Muscle layer of colon (tissue), 2 donors: ENCODE measurements around the gene RDH14.
A peak's percentile ranks its signal among the peaks of the same experiment; 100 is the strongest.

ENCODE experiments used
- H3K27ac ChIP-seq: one replicate; pipeline ENCODE4 v1.7.0; 2013; ENCODE audit warnings: low read depth, mild to moderate bottlenecking, low read length, moderate library complexity
- H3K27me3 ChIP-seq, 2 donors: one replicate each; pipeline ENCODE4 v1.7.0; 2013; ENCODE audit warnings: low read length in 2 of 2, mild to moderate bottlenecking in 2 of 2; ENCODE audit not compliant: insufficient read depth in 2 of 2, control insufficient read depth in 1 of 2
- H3K36me3 ChIP-seq: one replicate; pipeline ENCODE4 v1.7.0; 2013; ENCODE audit warnings: mild to moderate bottlenecking, low read length; ENCODE audit not compliant: insufficient read depth
- H3K4me1 ChIP-seq: one replicate; pipeline ENCODE4 v1.7.0; 2013; ENCODE audit warnings: mild to moderate bottlenecking, low read length; ENCODE audit not compliant: insufficient read depth
- H3K4me3 ChIP-seq, 2 donors: one replicate each; pipeline ENCODE4 v1.7.0; 2013; ENCODE audit warnings: low read length in 2 of 2, low read depth in 1 of 2, mild to moderate bottlenecking in 1 of 2, moderate library complexity in 1 of 2
- H3K9ac ChIP-seq: one replicate; pipeline ENCODE4 v1.7.0; 2013; ENCODE audit warnings: low read length
- H3K9me3 ChIP-seq: one replicate; pipeline ENCODE4 v1.7.0; 2013; ENCODE audit warnings: mild to moderate bottlenecking, low read length
- donor health status: abdominal sarcoma.
- donor health status: Adenocarcinoma of cecum.

Gene RDH14

GRCh38 chr2:18593496-18593895 is 33.0 kb upstream of the RDH14 start:
- no peak overlapping the region for H3K4me3 ChIP-seq
- H3K36me3 ChIP-seq: no peaks in the 10 kb centered on the region
- H3K9ac ChIP-seq: no peak overlapping the region
- no peaks in the 10 kb centered on the region for H3K27me3 ChIP-seq
- H3K27ac ChIP-seq: no peak overlapping the region
- no peaks in the 10 kb centered on the region for H3K9me3 ChIP-seq
- no peaks in the 10 kb centered on the region for H3K4me1 ChIP-seq

GRCh38 chr2:18592372-18592771 is 31.9 kb upstream of the RDH14 start:
- H3K9me3 ChIP-seq: no peaks in the 10 kb centered on the region
- no peak overlapping the region for H3K27ac ChIP-seq
- H3K27me3 ChIP-seq: no peaks in the 10 kb centered on the region
- no peak overlapping the region for H3K4me3 ChIP-seq
- no peaks in the 10 kb centered on the region for H3K4me1 ChIP-seq
- H3K9ac ChIP-seq: no peak overlapping the region
- no peaks in the 10 kb centered on the region for H3K36me3 ChIP-seq

- H3K27ac ChIP-seq: no peak within 1 kb of the TSS
- no peaks in the 10 kb centered on the region for H3K4me1 ChIP-seq
- H3K4me3 ChIP-seq: no peak within 1 kb of the TSS
- no peaks in the 10 kb centered on the region for H3K27me3 ChIP-seq
- H3K9me3 ChIP-seq: no peaks in the 10 kb centered on the region
- H3K36me3 ChIP-seq: no peaks in the 10 kb centered on the region
- no peak within 1 kb of the TSS for H3K9ac ChIP-seq
These were observed 28.9 kb upstream of the RDH14 start, which contains the start of gene NT5C1B for GRCh38 chr2:18589354-18589753. NT5C1B (minus strand) TSS chr2:18589569; CDS start chr2:18589468, 101 bp downstream.

GRCh38 chr2:18588802-18589201 is 28.3 kb upstream of the RDH14 start:
- Histone ChIP-seq H3K27ac (no peak overlapping the region), H3K27me3 (no peaks in the 10 kb centered on the region), H3K9ac (no peak overlapping the region), H3K36me3 (no peaks in the 10 kb centered on the region), H3K4me3 (no peak overlapping the region), H3K4me1 (no peaks in the 10 kb centered on the region), H3K9me3 (no peaks in the 10 kb centered on the region)

GRCh38 chr2:18588049-18588448 is 27.6 kb upstream of the RDH14 start:
- no peaks in the 10 kb centered on the region for H3K27me3 ChIP-seq
- no peak overlapping the region for H3K4me3 ChIP-seq
- no peak overlapping the region for H3K27ac ChIP-seq
- H3K9me3 ChIP-seq: no peaks in the 10 kb centered on the region
- no peaks in the 10 kb centered on the region for H3K36me3 ChIP-seq
- no peaks in the 10 kb centered on the region for H3K4me1 ChIP-seq
- no peak overlapping the region for H3K9ac ChIP-seq

GRCh38 chr2:18585526-18585925 is 25.1 kb upstream of the RDH14 start:
- Histone ChIP-seq H3K4me1 (no peaks in the 10 kb centered on the region), H3K4me3 (no peak overlapping the region), H3K27me3 (no peaks in the 10 kb centered on the region), H3K9me3 (no peaks in the 10 kb centered on the region), H3K9ac (no peak overlapping the region), H3K27ac (no peak overlapping the region), H3K36me3 (no peaks in the 10 kb centered on the region)

- no peak overlapping the region for H3K9ac ChIP-seq
- no peaks in the 10 kb centered on the region for H3K36me3 ChIP-seq
- H3K4me3 ChIP-seq: no peak overlapping the region
- H3K4me1 ChIP-seq: no peaks in the 10 kb centered on the region
- H3K27ac ChIP-seq: no peak overlapping the region
- no peaks in the 10 kb centered on the region for H3K27me3 ChIP-seq
- H3K9me3 ChIP-seq: no peaks in the 10 kb centered on the region
These were observed 24.1 kb upstream of the RDH14 start for GRCh38 chr2:18584608-18584954.

GRCh38 chr2:18583905-18584607 is 23.6 kb upstream of the RDH14 start:
- no peaks in the 10 kb centered on the region for H3K36me3 ChIP-seq
- no peak overlapping the region for H3K27ac ChIP-seq
- no peak overlapping the region for H3K4me3 ChIP-seq
- no peaks in the 10 kb centered on the region for H3K4me1 ChIP-seq
- no peaks in the 10 kb centered on the region for H3K9me3 ChIP-seq
- H3K27me3 ChIP-seq: no peaks in the 10 kb centered on the region
- no peak overlapping the region for H3K9ac ChIP-seq

GRCh38 chr2:18580606-18581005 is 20.2 kb upstream of the RDH14 start:
- no peak overlapping the region for H3K9ac ChIP-seq

GRCh38 chr2:18578033-18578432 is 17.6 kb upstream of the RDH14 start:
- H3K4me3 ChIP-seq: no peak overlapping the region
- H3K27me3 ChIP-seq: no peaks in the 10 kb centered on the region
- no peak overlapping the region for H3K9ac ChIP-seq
- H3K36me3 ChIP-seq: no peaks in the 10 kb centered on the region
- H3K9me3 ChIP-seq: no peaks in the 10 kb centered on the region
- no peak overlapping the region for H3K27ac ChIP-seq
- H3K4me1 ChIP-seq: no peaks in the 10 kb centered on the region

More at GRCh38 chr2:18580606-18581005, 20.2 kb upstream of the RDH14 start:
- Histone ChIP-seq H3K4me3 (no peak overlapping the region), H3K9me3 (no peaks in the 10 kb centered on the region), H3K4me1 (no peaks in the 10 kb centered on the region), H3K27ac (no peak overlapping the region), H3K27me3 (no peaks in the 10 kb centered on the region), H3K36me3 (no peaks in the 10 kb centered on the region)

GRCh38 chr2:18566145-18566769 is 5.8 kb upstream of the RDH14 start:
- Histone ChIP-seq H3K4me3 (no peak overlapping the region), H3K9ac (no peak overlapping the region), H3K9me3 (no peaks in the 10 kb centered on the region), H3K4me1 (no peaks in the 10 kb centered on the region), H3K36me3 (no peaks in the 10 kb centered on the region), H3K27ac (no peak overlapping the region), H3K27me3 (no peaks in the 10 kb centered on the region)

- H3K36me3 ChIP-seq: no peaks in the 10 kb centered on the region
- peak overlapping the region; percentile 79 for H3K9ac ChIP-seq
- no peaks in the 10 kb centered on the region for H3K9me3 ChIP-seq
- H3K4me3 ChIP-seq: peak overlapping the region; percentile 62 to 84
- no peaks in the 10 kb centered on the region for H3K27me3 ChIP-seq
- peak overlapping the region; percentile 94 for H3K27ac ChIP-seq
- peaks cover 22% of the 10 kb centered on the region for H3K4me1 ChIP-seq
These were observed 288 bp upstream of the RDH14 start for GRCh38 chr2:18560797-18561085.
